GM19372 (cell line): ENCODE results near the gene NRAP.
"Not testable (repeated sequence)": the region's sequence is repeated elsewhere in the genome, so short reads cannot be mapped to it uniquely, and the experiment has no call there.

Source experiments
- ATAC-seq: cut with Tn5 transposase; IDR thresholded peaks from one replicate; pipeline ENCODE4 v1.9.1; 2021; ENCODE audit warnings: mild to moderate bottlenecking, low read depth, moderate library complexity; ENCODE audit not compliant: unreplicated experiment

NRAP gene

GRCh38 chr10:113686028-113686427 lies 22.2 kb upstream of the NRAP start:
- no peak for ATAC-seq

DNA sequence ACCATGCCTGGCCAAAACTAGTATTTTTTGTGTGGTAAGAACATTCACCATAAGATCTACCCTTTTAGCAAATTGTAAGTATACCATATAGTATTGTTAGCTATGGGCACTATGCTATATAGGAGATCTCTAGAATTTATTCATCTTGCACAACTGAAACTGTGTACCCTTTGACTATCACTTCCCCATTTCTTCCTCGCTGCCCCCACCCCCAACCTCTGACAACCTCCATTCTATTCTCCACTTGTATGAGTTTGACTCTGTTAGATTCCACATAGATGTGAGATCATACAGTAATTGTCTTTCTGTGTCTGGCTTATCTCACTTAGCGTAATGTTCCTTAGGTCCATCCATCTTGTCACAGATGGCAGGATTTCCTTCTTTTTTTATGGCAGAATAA lies 19.5 kb upstream of the NRAP start:
- no peak for ATAC-seq

DNA sequence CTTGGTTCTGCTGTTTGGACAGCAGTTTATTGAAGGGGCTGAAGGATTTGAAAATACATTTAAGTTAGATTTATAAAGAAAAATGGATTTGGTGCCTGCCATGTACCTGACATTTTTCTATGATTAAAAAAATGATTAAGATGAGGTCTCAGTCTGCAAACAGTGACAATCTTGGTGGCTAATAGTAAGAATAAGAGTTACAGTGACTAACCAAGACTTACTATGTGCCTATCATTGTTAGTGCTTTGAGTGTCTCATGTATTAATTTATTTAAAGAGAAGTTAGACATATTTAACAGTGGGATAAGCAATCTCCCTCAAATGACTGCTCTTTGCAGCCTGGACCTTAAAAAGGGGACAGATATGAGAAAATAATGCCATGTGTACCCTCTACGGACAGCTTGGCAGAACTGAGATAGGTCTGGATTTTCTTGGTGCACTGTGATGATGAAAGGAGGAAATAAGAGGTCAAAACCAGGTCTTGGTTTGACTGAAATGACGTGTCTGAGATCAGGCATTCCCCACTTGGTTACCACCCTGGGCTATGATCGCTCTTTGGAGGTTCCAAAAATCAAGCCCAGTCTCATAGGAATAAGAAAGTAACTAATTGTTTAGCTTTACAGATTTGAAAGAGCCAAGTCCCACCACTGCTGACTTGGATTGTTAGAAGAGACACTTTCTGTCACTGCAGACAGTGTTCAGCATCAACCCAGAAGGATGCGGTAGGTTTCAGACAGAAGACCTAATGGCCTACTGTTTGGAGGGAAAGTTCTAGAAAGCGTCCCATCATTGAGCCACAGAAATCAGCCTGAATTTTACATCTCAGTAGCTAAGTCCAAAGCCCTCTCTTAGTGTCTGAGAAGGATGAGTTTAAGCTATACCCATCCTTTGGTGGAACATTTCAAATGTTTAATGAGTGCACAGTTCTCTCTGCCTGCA lies 18.0 kb upstream of the NRAP start:
- peak; percentile 46 for ATAC-seq

- peak; percentile 13 for ATAC-seq
These were observed 16.6 kb upstream of the NRAP start for GRCh38 chr10:113680190-113681111.

- ATAC-seq: peak; percentile 65
These were observed 15.8 kb upstream of the NRAP start, which contains the start of gene CASP7 for GRCh38 chr10:113679463-113680189. Gene CASP7, plus strand, starts transcription at chr10:113679912. Its CDS starts 17,582 bp downstream, at chr10:113697494.

GRCh38 chr10:113666682-113667252 lies 2.9 kb upstream of the NRAP start:
- ATAC-seq: peak; percentile 56

DNA sequence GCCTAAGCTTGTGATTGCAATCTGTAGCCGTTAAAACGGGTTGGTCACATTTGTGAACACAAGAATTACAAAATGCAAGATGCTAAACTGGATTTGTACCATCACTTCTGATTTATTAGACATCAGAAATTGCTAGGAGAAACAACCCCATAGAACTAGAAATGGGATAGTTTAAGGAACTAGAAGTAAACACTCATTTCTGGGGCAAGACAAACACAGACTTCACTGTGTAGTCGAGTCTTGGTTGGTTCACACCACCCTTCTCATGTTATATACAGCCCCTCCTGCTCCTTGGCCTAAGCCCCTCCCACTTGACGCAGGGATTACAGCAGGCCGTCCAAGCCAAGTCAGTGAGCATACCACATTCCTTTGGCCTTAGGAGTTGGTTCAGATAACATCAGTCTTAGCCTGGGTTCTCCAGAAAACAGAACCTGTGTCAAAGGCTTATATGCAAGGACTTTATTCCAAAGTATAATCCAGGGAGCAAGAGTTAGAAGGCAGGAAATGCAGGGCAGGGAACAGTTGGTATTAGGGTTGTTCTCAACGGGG lies 2.0 kb upstream of the NRAP start:
- no peak for ATAC-seq

DNA sequence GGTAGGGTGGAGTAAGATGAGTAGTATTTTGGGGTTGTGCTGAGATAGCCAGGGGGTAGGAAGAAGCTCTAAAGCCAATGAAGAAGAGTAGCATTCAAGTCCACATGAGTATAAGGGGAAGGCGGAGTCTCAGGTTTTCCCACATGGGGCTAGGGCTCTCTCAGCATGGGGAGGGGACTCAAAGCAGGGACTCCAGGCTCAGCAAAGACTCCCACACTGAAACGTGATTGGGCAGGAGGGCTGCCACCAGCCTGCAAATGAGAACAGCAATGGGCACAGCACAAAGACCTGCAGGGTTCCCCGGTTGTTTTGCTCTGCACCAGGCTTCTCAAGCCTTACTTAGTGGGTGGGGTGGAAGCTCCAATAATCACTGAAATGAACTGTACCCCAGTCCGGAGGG lies 1.5 kb upstream of the NRAP start:
- no peak for ATAC-seq

DNA sequence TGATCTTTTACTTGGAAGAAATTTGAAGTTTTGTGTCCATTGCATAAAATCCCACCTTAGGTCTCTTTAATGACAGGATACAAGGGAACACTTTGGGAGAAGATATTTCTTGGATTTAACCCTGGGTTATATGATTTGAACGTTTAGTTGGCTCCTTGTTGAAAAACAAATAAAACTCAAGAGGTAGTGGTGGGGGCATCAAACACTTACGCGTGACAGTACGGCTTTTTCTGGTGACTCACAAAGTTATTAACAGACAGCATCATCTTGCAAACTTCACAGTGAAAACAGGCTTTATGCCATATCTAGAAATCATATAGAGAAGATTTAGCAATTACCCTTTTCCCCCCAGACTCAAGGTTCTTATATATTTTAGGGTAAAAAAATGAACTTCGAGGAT lies 699 bp downstream of the NRAP start:
- no peak for ATAC-seq

- no peak for ATAC-seq
These were observed 2.5 kb downstream of the NRAP start for GRCh38 chr10:113661332-113661731.

GRCh38 chr10:113657544-113657943 lies 6.3 kb downstream of the NRAP start:
- ATAC-seq: no peak

DNA sequence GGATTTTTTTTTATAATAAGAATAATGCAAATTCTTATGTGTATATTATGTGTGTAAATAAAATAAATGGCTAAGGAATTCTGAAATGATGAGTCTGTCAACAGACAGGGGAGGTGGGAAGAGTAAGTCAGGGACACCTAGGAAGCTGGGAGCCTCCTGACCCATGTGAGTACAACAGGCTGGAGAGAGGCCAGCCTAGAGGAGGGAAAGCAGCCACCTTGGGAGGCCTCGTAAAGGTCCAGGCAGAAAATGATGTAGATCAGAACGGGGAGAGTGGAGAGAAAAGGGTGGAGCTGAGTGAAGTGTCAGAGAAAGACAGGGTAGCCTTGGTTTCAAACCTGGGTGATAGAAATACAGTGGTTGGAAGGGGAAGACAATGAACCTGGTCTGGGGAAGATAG lies 6.9 kb downstream of the NRAP start:
- no peak for ATAC-seq

GRCh38 chr10:113652456-113652855 lies 11.4 kb downstream of the NRAP start:
- ATAC-seq: not testable (repeated sequence)

DNA sequence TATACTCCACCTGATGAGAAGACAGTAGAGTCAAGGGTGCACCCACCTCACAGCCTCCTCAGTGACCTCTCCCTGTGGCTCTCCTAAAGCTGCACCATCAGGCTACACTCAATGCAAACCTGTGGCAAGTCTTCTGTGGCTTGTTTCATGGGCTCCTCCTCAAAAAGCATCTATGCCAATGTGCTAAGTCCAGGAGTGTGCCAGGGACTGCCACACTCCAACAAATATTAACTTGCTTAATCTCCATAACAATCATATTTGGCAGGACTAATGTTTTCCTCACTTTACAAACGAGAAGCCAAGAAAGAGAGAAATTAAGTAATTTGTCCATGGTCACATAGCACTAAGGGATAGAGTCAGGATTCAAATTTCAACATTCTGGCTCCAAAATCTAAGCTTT lies 11.9 kb downstream of the NRAP start:
- ATAC-seq: no peak

DNA sequence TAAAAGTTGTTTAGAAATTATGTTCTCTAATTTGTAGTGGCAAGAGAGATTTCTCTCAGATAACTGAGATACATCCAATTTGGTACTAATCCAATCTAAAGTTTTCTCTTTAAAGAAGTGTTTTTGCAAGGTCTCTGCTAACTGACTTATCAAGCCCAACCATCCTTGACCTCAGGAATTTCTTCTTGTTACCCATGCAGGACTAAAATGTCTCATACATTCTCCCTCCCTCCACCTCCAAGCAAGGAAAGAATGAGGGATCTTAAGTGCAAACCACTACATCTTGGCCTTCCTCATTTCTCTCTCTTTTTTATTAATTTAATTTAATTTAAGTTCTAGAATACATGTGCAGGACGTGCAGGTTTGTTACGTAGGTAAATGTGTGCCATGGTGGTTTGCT lies 12.8 kb downstream of the NRAP start:
- no peak for ATAC-seq

DNA sequence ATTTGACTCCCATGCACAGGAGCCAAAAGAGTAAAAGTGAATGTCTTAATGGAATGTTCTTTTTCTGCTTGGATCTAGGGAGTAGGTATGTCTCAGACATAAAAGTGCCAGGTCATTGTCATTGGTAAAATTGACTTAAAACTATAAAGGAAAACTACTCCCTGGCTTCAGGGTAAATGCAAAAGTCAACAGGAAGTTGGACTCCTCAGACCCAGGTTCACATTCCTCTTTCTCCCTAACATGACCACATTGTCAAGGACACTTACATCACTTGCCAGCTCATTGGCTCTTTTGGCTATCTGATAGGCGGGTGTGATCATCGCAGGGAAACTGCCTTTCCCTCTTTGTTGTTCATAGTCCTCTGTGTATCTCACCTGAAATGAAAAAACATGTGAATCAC lies 13.7 kb downstream of the NRAP start:
- ATAC-seq: no peak

DNA sequence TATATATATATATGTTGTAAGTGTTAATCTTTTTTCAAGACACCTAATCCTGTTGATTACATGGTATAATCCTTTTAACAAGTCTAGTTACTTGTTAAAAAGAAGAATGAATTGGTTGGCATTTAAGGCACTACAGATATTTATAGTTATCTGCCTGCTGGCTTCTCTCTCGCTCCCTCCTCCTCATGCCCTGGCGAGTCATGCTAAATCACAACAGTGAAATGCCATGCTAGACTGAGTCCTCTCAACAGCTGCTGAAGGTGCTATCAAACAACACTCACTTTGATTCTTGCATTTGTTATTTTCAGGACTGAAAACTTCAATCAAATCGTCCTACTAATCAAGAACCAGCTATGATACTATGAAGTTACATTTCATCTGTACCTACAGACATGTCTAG lies 15.4 kb downstream of the NRAP start:
- ATAC-seq: no peak

DNA sequence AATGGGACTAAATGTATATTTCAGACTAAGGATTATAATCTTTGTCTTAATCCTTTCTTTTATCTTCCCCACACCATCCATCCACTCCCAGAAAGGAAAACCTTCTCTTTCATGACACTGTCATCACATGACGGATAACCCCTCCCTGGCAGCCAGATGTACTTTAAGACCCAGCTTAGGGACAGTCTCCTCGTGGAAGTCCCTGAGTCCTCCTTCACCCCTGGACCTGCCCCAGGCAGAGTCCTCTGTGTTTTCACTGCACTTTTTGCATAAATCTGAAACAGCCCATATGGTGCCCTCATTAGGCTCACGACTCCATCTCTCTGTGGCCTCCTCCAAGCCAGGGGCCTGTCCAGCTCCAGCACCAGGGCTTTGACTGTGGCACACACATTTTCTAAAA lies 16.0 kb downstream of the NRAP start:
- ATAC-seq: no peak

- ATAC-seq: no peak
These were observed 17.3 kb downstream of the NRAP start for GRCh38 chr10:113646336-113647201.
